ENCODE measurements around the gene RIC8A.

The RIC8A gene

GRCh38 chr11:249062-249461 is 41.6 kb downstream of the RIC8A start:
- DNase-seq (ENCODE audit: low read depth, low spot score): no peak
- H3K27ac ChIP-seq (ENCODE audit: low read length): no peak overlapping the region
- H3K27me3 ChIP-seq (ENCODE audit: control insufficient read depth, insufficient read depth, low read length): no peaks in the 10 kb centered on the region
- no peaks in the 10 kb centered on the region for H3K9me3 ChIP-seq (ENCODE audit: control insufficient read depth, insufficient read depth, low read length)
- peaks cover 27% of the 10 kb centered on the region; the same call in 1 of the 2 replicates for H3K36me3 ChIP-seq (ENCODE audit: control insufficient read depth, insufficient read depth, low read length)
- WGBS (ENCODE audit: insufficient coverage, insufficient read length): no CpG with 5 or more reads among the region's 8 CpGs
- H3K4me3 ChIP-seq (ENCODE audit: low read length): no peak overlapping the region
- no peaks in the 10 kb centered on the region for H3K4me1 ChIP-seq (ENCODE audit: control insufficient read depth, insufficient read depth, low read length)

- Histone ChIP-seq H3K9me3 (ENCODE audit: control insufficient read depth, insufficient read depth, low read length) (no peaks in the 10 kb centered on the region), H3K4me1 (ENCODE audit: control insufficient read depth, insufficient read depth, low read length) (no peaks in the 10 kb centered on the region), H3K27me3 (ENCODE audit: control insufficient read depth, insufficient read depth, low read length) (no peaks in the 10 kb centered on the region), H3K36me3 (ENCODE audit: control insufficient read depth, insufficient read depth, low read length) (peaks cover 26% of the 10 kb centered on the region; the same call in 1 of the 2 replicates), H3K27ac (ENCODE audit: low read length) (no peak overlapping the region), H3K4me3 (ENCODE audit: low read length) (no peak overlapping the region)
- WGBS (ENCODE audit: insufficient coverage, insufficient read length): no CpG with 5 or more reads among the region's 5 CpGs
- no peak for DNase-seq (ENCODE audit: low read depth, low spot score)
Observed at GRCh38 chr11:250274-250673, 42.8 kb downstream of the RIC8A start.

GRCh38 chr11:250740-251299 is 43.3 kb downstream of the RIC8A start:
- H3K36me3 ChIP-seq (ENCODE audit: control insufficient read depth, insufficient read depth, low read length): peaks cover 22% of the 10 kb centered on the region; the same call in 1 of the 2 replicates
- no peaks in the 10 kb centered on the region for H3K27me3 ChIP-seq (ENCODE audit: control insufficient read depth, insufficient read depth, low read length)
- H3K4me3 ChIP-seq (ENCODE audit: low read length): no peak overlapping the region
- no peaks in the 10 kb centered on the region for H3K4me1 ChIP-seq (ENCODE audit: control insufficient read depth, insufficient read depth, low read length)
- H3K27ac ChIP-seq (ENCODE audit: low read length): no peak overlapping the region
- H3K9me3 ChIP-seq (ENCODE audit: control insufficient read depth, insufficient read depth, low read length): no peaks in the 10 kb centered on the region
- no peak for DNase-seq (ENCODE audit: low read depth, low spot score)
- no CpG with 5 or more reads among the region's 10 CpGs for WGBS (ENCODE audit: insufficient coverage, insufficient read length)

GRCh38 chr11:251550-251949 is 44.0 kb downstream of the RIC8A start:
- no peak for DNase-seq (ENCODE audit: low read depth, low spot score)
- WGBS (ENCODE audit: insufficient coverage, insufficient read length): no CpG with 5 or more reads among the region's 10 CpGs
- Histone ChIP-seq H3K36me3 (ENCODE audit: control insufficient read depth, insufficient read depth, low read length) (peaks cover 18% of the 10 kb centered on the region; the same call in 1 of the 2 replicates), H3K4me3 (ENCODE audit: low read length) (no peak overlapping the region), H3K27ac (ENCODE audit: low read length) (no peak overlapping the region), H3K9me3 (ENCODE audit: control insufficient read depth, insufficient read depth, low read length) (no peaks in the 10 kb centered on the region), H3K4me1 (ENCODE audit: control insufficient read depth, insufficient read depth, low read length) (no peaks in the 10 kb centered on the region), H3K27me3 (ENCODE audit: control insufficient read depth, insufficient read depth, low read length) (no peaks in the 10 kb centered on the region)

- Histone ChIP-seq H3K36me3 (ENCODE audit: control insufficient read depth, insufficient read depth, low read length) (peaks cover 18% of the 10 kb centered on the region; the same call in 1 of the 2 replicates), H3K9me3 (ENCODE audit: control insufficient read depth, insufficient read depth, low read length) (no peaks in the 10 kb centered on the region), H3K27me3 (ENCODE audit: control insufficient read depth, insufficient read depth, low read length) (no peaks in the 10 kb centered on the region), H3K4me1 (ENCODE audit: control insufficient read depth, insufficient read depth, low read length) (no peaks in the 10 kb centered on the region), H3K27ac (ENCODE audit: low read length) (no peak overlapping the region), H3K4me3 (ENCODE audit: low read length) (no peak overlapping the region)
- DNase-seq (ENCODE audit: low read depth, low spot score): no peak
- WGBS (ENCODE audit: insufficient coverage, insufficient read length): no CpG with 5 or more reads among the region's 8 CpGs
Observed at GRCh38 chr11:252666-253065, 45.2 kb downstream of the RIC8A start.

- Histone ChIP-seq H3K27ac (ENCODE audit: low read length) (no peak overlapping the region), H3K36me3 (ENCODE audit: control insufficient read depth, insufficient read depth, low read length) (peaks cover 18% of the 10 kb centered on the region; the same call in 1 of the 2 replicates), H3K4me1 (ENCODE audit: control insufficient read depth, insufficient read depth, low read length) (no peaks in the 10 kb centered on the region), H3K27me3 (ENCODE audit: control insufficient read depth, insufficient read depth, low read length) (no peaks in the 10 kb centered on the region), H3K9me3 (ENCODE audit: control insufficient read depth, insufficient read depth, low read length) (no peaks in the 10 kb centered on the region), H3K4me3 (ENCODE audit: low read length) (no peak overlapping the region)
- DNase-seq (ENCODE audit: low read depth, low spot score): no peak
- no CpG with 5 or more reads among the region's 13 CpGs for WGBS (ENCODE audit: insufficient coverage, insufficient read length)
Observed at GRCh38 chr11:253160-253885, 45.8 kb downstream of the RIC8A start.

GRCh38 chr11:253886-254270 is 46.4 kb downstream of the RIC8A start:
- Histone ChIP-seq H3K27ac (ENCODE audit: low read length) (no peak overlapping the region), H3K27me3 (ENCODE audit: control insufficient read depth, insufficient read depth, low read length) (no peaks in the 10 kb centered on the region), H3K36me3 (ENCODE audit: control insufficient read depth, insufficient read depth, low read length) (peaks cover 15% of the 10 kb centered on the region; the same call in 1 of the 2 replicates), H3K9me3 (ENCODE audit: control insufficient read depth, insufficient read depth, low read length) (no peaks in the 10 kb centered on the region), H3K4me3 (ENCODE audit: low read length) (no peak overlapping the region), H3K4me1 (ENCODE audit: control insufficient read depth, insufficient read depth, low read length) (no peaks in the 10 kb centered on the region)
- DNase-seq (ENCODE audit: low read depth, low spot score): no peak
- no CpG with 5 or more reads among the region's 5 CpGs for WGBS (ENCODE audit: insufficient coverage, insufficient read length)

GRCh38 chr11:255176-255575 is 47.7 kb downstream of the RIC8A start:
- DNase-seq (ENCODE audit: low read depth, low spot score): no peak

GRCh38 chr11:255816-256215 is 48.3 kb downstream of the RIC8A start:
- H3K9me3 ChIP-seq (ENCODE audit: control insufficient read depth, insufficient read depth, low read length): no peaks in the 10 kb centered on the region

More at GRCh38 chr11:255176-255575, 47.7 kb downstream of the RIC8A start:
- peaks cover 11% of the 10 kb centered on the region; the same call in 1 of the 2 replicates for H3K36me3 ChIP-seq (ENCODE audit: control insufficient read depth, insufficient read depth, low read length)
- H3K4me1 ChIP-seq (ENCODE audit: control insufficient read depth, insufficient read depth, low read length): no peaks in the 10 kb centered on the region
- no peaks in the 10 kb centered on the region for H3K9me3 ChIP-seq (ENCODE audit: control insufficient read depth, insufficient read depth, low read length)
- H3K27ac ChIP-seq (ENCODE audit: low read length): no peak overlapping the region
- no peaks in the 10 kb centered on the region for H3K27me3 ChIP-seq (ENCODE audit: control insufficient read depth, insufficient read depth, low read length)
- no peak overlapping the region for H3K4me3 ChIP-seq (ENCODE audit: low read length)
- no CpG with 5 or more reads among the region's 3 CpGs for WGBS (ENCODE audit: insufficient coverage, insufficient read length)

GRCh38 chr11:256952-257737 is 49.6 kb downstream of the RIC8A start:
- Histone ChIP-seq H3K4me1 (ENCODE audit: control insufficient read depth, insufficient read depth, low read length) (no peaks in the 10 kb centered on the region), H3K4me3 (ENCODE audit: low read length) (no peak overlapping the region), H3K27ac (ENCODE audit: low read length) (no peak overlapping the region), H3K27me3 (ENCODE audit: control insufficient read depth, insufficient read depth, low read length) (no peaks in the 10 kb centered on the region), H3K36me3 (ENCODE audit: control insufficient read depth, insufficient read depth, low read length) (peaks cover 4% of the 10 kb centered on the region; the same call in 1 of the 2 replicates), H3K9me3 (ENCODE audit: control insufficient read depth, insufficient read depth, low read length) (no peaks in the 10 kb centered on the region)
- no peak for DNase-seq (ENCODE audit: low read depth, low spot score)
- no CpG with 5 or more reads among the region's 14 CpGs for WGBS (ENCODE audit: insufficient coverage, insufficient read length)

More at GRCh38 chr11:255816-256215, 48.3 kb downstream of the RIC8A start:
- Histone ChIP-seq H3K27ac (ENCODE audit: low read length) (no peak overlapping the region), H3K36me3 (ENCODE audit: control insufficient read depth, insufficient read depth, low read length) (peaks cover 11% of the 10 kb centered on the region; the same call in 1 of the 2 replicates), H3K27me3 (ENCODE audit: control insufficient read depth, insufficient read depth, low read length) (no peaks in the 10 kb centered on the region), H3K4me1 (ENCODE audit: control insufficient read depth, insufficient read depth, low read length) (no peaks in the 10 kb centered on the region), H3K4me3 (ENCODE audit: low read length) (no peak overlapping the region)
- no peak for DNase-seq (ENCODE audit: low read depth, low spot score)
- WGBS (ENCODE audit: insufficient coverage, insufficient read length): no CpG with 5 or more reads among the region's 2 CpGs

Data from iPS DF 6.9 (cell line).